Liver (tissue), 3 donors: Measurements from ENCODE around the gene CER1.

Experiments
- ATF3 ChIP-seq: IDR thresholded peaks from 2 replicates; pipeline ENCODE4 v1.6.1; 2016; ENCODE audit warnings: antibody characterized with exemption
- CTCF ChIP-seq: fragments of 150-350 bp; IDR thresholded peaks from 2 replicates; pipeline ENCODE4 v1.5.1; 2017; ENCODE audit warnings: improper control_type of control experiment, low read depth, low read length; ENCODE audit not compliant: missing input control
- EGR1 ChIP-seq, 2 donors: IDR thresholded peaks; 2 replicates each; pipeline ENCODE4 v1.6.1; 2016 to 2018; ENCODE audit warnings: antibody characterized with exemption in 2 of 2, low read depth in 2 of 2
- FOXA1 ChIP-seq: IDR thresholded peaks from 2 replicates; pipeline ENCODE4 v1.6.1; 2016; ENCODE audit warnings: antibody characterized with exemption
- GABPA ChIP-seq, 2 donors: IDR thresholded peaks in 1 of 2; conservative IDR thresholded peaks in 1 of 2; 2 replicates each; pipeline ENCODE4 v1.6.1; 2016; ENCODE audit warnings: antibody characterized with exemption in 2 of 2, mild to moderate bottlenecking in 1 of 2, moderate library complexity in 1 of 2
- JUND ChIP-seq, 2 donors: IDR thresholded peaks; 2 replicates each; pipeline ENCODE4 v1.6.1; 2016; ENCODE audit warnings: antibody characterized with exemption in 2 of 2
- MAX ChIP-seq: IDR thresholded peaks from 2 replicates; pipeline ENCODE4 v1.6.1; 2016; ENCODE audit warnings: antibody characterized with exemption
- RAD21 ChIP-seq, 2 donors: IDR thresholded peaks; 2 replicates each; pipeline ENCODE4 v1.6.1; 2016; ENCODE audit warnings: antibody characterized with exemption in 2 of 2, mild to moderate bottlenecking in 2 of 2
- REST ChIP-seq: IDR thresholded peaks from 2 replicates; pipeline ENCODE4 v1.6.1; 2016; ENCODE audit warnings: antibody characterized with exemption, mild to moderate bottlenecking
- YY1 ChIP-seq: IDR thresholded peaks from 2 replicates; pipeline ENCODE4 v1.6.1; 2016; ENCODE audit warnings: antibody characterized with exemption, mild to moderate bottlenecking
- ZBTB33 ChIP-seq: IDR thresholded peaks from 2 replicates; pipeline ENCODE4 v1.6.1; 2016; ENCODE audit warnings: antibody characterized with exemption
- donor health status: healthy.
- donor health status: healthy.

- TF ChIP-seq FOXA1: no peak
- no peak for TF ChIP-seq CTCF
- no peak for TF ChIP-seq ZBTB33
- TF ChIP-seq GABPA (IDR thresholded peaks at IDR 0.05 in 1 of 2, conservative IDR thresholded peaks at IDR 0.05 in 1 of 2): no peak
- TF ChIP-seq REST: no peak
- no peak for TF ChIP-seq MAX
- no peak for TF ChIP-seq ATF3
- no peak for TF ChIP-seq EGR1 (IDR thresholded peaks at IDR 0.05; ENCODE audit: low read depth in 2 of 2)
- TF ChIP-seq RAD21 (IDR thresholded peaks at IDR 0.05): no peak
- no peak for TF ChIP-seq YY1
- no peak for TF ChIP-seq JUND (IDR thresholded peaks at IDR 0.05)
Observed at GRCh38 chr9:14671377-14671776, 51.2 kb downstream of the CER1 start.
